K562 (cell line): ENCODE data around the gene FGF10. TPM values are rescaled to one million over a fixed set of nuclear protein-coding genes. Genes with fewer than 3 reads are reported as not detected.

Experiments
- ATAC-seq: fragments of 200-7000 bp; cut with Tn5 transposase; 3 replicates; pipeline ENCODE4 v1.9.1; 2020; ENCODE audit warnings: moderate library complexity
- BruUV-seq: library from RNA; stranded (reverse); fragments of 400-500 nt; replicated peaks from 2 replicates; lab custom pipeline; 2021; lab: Mats Ljungman, UMichigan
- CTCF ChIA-PET: fragments of 300-600 bp; formaldehyde crosslinking; extraction: SDS; loops from one replicate; lab custom pipeline; 2021; ENCODE audit warnings: low intra/inter-chr PET ratio; lab: Yijun Ruan, JAX
- POLR2A ChIA-PET: fragments of 300-600, 350-650 bp; sonication (Branson Sonifier 250); formaldehyde crosslinking; extraction: SDS; loops from one replicate; lab custom pipeline; 2021; ENCODE audit warnings: antibody characterized with exemption, inconsistent platforms; lab: Yijun Ruan, JAX
- DNase-seq, 4 experiments: peaks; one replicate each; pipeline versions ENCODE4 v3.0.0 to v3.0.0-alpha.2; 2011 to 2018; ENCODE audit warnings: low spot score in 3 of 4, mixed read lengths in 3 of 4; ENCODE audit errors: extremely low read depth in 1 of 4
- FAIRE-seq: peaks from 2 replicates; lab custom pipeline; 2011; peaks lifted over from hg19 to GRCh38; lab: Jason Lieb, UNC
- H2AFZ ChIP-seq: 2 replicates; pipeline ENCODE4 v1.6.0; 2011; ENCODE audit warnings: low read depth, low read length, control low read depth, inconsistent platforms
- H3K27ac ChIP-seq: fragments of 200-600 bp; 3 replicates; pipeline ENCODE4 v1.8.0; 2011; ENCODE audit warnings: low read depth, mild to moderate bottlenecking, control low read depth, inconsistent platforms, low read length, moderate library complexity, mixed read lengths; ENCODE audit errors: extremely low read depth
- H3K27me3 ChIP-seq, 2 experiments: fragments of 300-600 bp in 1 of 2; 2 replicates in 1 of 2; 3 replicates in 1 of 2; pipeline versions ENCODE4 v1.6.0 to v1.8.0; 2011; ENCODE audit warnings: inconsistent platforms in 2 of 2, low read length in 2 of 2, mild to moderate bottlenecking in 1 of 2, mixed read lengths in 1 of 2, moderate library complexity in 1 of 2; ENCODE audit not compliant: control insufficient read depth in 2 of 2, insufficient read depth in 2 of 2
- H3K36me3 ChIP-seq: fragments of 300-600 bp; 3 replicates; pipeline ENCODE4 v1.8.0; 2011; ENCODE audit warnings: mild to moderate bottlenecking, low read length, inconsistent platforms; ENCODE audit not compliant: control insufficient read depth, insufficient read depth
- H3K4me1 ChIP-seq, 2 experiments: fragments of 200-600 bp in 1 of 2; replicated peaks in 1 of 2; 2 replicates in 1 of 2; 3 replicates in 1 of 2; pipeline versions ENCODE4 v1.5.1 to v1.8.0; 2011; ENCODE audit warnings: inconsistent platforms in 2 of 2, low read length in 2 of 2, mild to moderate bottlenecking in 1 of 2, mixed read lengths in 1 of 2, moderate library complexity in 1 of 2; ENCODE audit not compliant: control insufficient read depth in 2 of 2, insufficient read depth in 2 of 2
- H3K4me2 ChIP-seq: 2 replicates; pipeline ENCODE4 v1.6.1; 2011; ENCODE audit warnings: low read length, control low read depth, inconsistent platforms, mixed read lengths; ENCODE audit not compliant: insufficient read depth
- H3K4me3 ChIP-seq: fragments of 200-600 bp; sonication (generic), shearing (Covaris generic); 2 replicates; pipeline ENCODE4 v1.5.1; 2016; ENCODE audit warnings: control low read depth, inconsistent platforms
- H3K79me2 ChIP-seq: fragments of 200-600 bp; 3 replicates; pipeline ENCODE4 v1.8.0; 2011; ENCODE audit warnings: low read length, inconsistent platforms; ENCODE audit not compliant: control insufficient read depth, insufficient read depth
- H3K9ac ChIP-seq, 2 experiments: 2 replicates each; pipeline versions ENCODE4 v1.6.0 to v1.6.1; 2011; ENCODE audit warnings: low read depth in 2 of 2, low read length in 2 of 2, control low read depth in 1 of 2, inconsistent platforms in 1 of 2, mild to moderate bottlenecking in 1 of 2, mixed read lengths in 1 of 2; ENCODE audit not compliant: insufficient read depth in 1 of 2
- H3K9me1 ChIP-seq: one replicate; pipeline ENCODE4 v1.6.0; 2011; ENCODE audit warnings: inconsistent platforms, mild to moderate bottlenecking, low read length, moderate library complexity; ENCODE audit not compliant: control insufficient read depth, insufficient read depth
- H3K9me3 ChIP-seq: replicated peaks from 2 replicates; pipeline ENCODE4 v1.5.1; 2011; ENCODE audit warnings: low read depth, low read length, inconsistent platforms; ENCODE audit not compliant: control insufficient read depth, insufficient read depth
- H4K20me1 ChIP-seq: replicated peaks from 2 replicates; pipeline ENCODE4 v1.6.1; 2011; ENCODE audit warnings: low read length, inconsistent platforms, mixed read lengths; ENCODE audit not compliant: control insufficient read depth, insufficient read depth
- BACH1 ChIP-seq: fragments of 200-800 bp; sonication (Bioruptor generic); IDR thresholded peaks from 2 replicates; pipeline ENCODE4 v1.6.1; 2016; ENCODE audit warnings: missing genetic modification characterization, missing compliant biosample characterization
- DIDO1 ChIP-seq: fragments of 450-650 bp; IDR thresholded peaks from 2 replicates; pipeline ENCODE4 v1.6.1; 2016; ENCODE audit warnings: low read depth, missing biosample characterization, missing genetic modification characterization
- E2F3 ChIP-seq: fragments of 250-450 bp; sonication (Bioruptor Pico); IDR thresholded peaks from 2 replicates; pipeline ENCODE4 v1.4.0; 2020; ENCODE audit warnings: mild to moderate bottlenecking
- EGR1 ChIP-seq: fragments of 450-650 bp; conservative IDR thresholded peaks from 2 replicates; pipeline ENCODE4 v1.6.1; 2017; ENCODE audit warnings: mild to moderate bottlenecking
- GMEB1 ChIP-seq: fragments of 250-450 bp; sonication (Bioruptor Pico); IDR thresholded peaks from 2 replicates; pipeline ENCODE4 v1.4.0; 2020; ENCODE audit warnings: mild to moderate bottlenecking
- LEF1 ChIP-seq: fragments of 450-650 bp; IDR thresholded peaks from 2 replicates; pipeline ENCODE4 v1.6.1; 2016; ENCODE audit warnings: mild to moderate bottlenecking
- PCBP2 ChIP-seq: fragments of 200-400 bp; formaldehyde crosslinking; IDR thresholded peaks from 2 replicates; pipeline ENCODE4 v1.6.1; 2018; ENCODE audit warnings: low read length, low read depth, mild to moderate bottlenecking, moderate library complexity; ENCODE audit not compliant: poor library complexity, severe bottlenecking
- ZFP36 ChIP-seq: fragments of 150-350 bp; IDR thresholded peaks from 2 replicates; pipeline ENCODE4 v1.6.1; 2018; ENCODE audit warnings: low read length, low read depth; ENCODE audit not compliant: partially characterized antibody
- ZNF239 ChIP-seq: fragments of 250-450 bp; sonication (Bioruptor Pico); IDR thresholded peaks from 2 replicates; pipeline ENCODE4 v1.4.0; 2020; ENCODE audit warnings: mild to moderate bottlenecking
- ZNF24 ChIP-seq: fragments of 450-650 bp; IDR thresholded peaks from 2 replicates; pipeline ENCODE4 v1.6.1; 2016
- ZNF408 ChIP-seq: fragments of 250-450 bp; sonication (Bioruptor Pico); IDR thresholded peaks from 2 replicates; pipeline ENCODE4 v1.4.0; 2020; ENCODE audit warnings: low read depth, mild to moderate bottlenecking, moderate library complexity
- ZNF57 ChIP-seq: fragments of 450-650 bp; formaldehyde crosslinking; IDR thresholded peaks from 2 replicates; pipeline ENCODE4 v1.4.0; 2020; ENCODE audit warnings: mild to moderate bottlenecking, moderate library complexity
- WGBS: fragments of 100-300 bp; shearing (Covaris generic); methylation state at CpG from one replicate; pipeline ENCODE4 v1.1.6; 2016; ENCODE audit warnings: low coverage, mixed read lengths; ENCODE audit not compliant: insufficient coverage; ENCODE audit errors: missing lambda C conversion rate; 5-methylcytosine and 5-hydroxymethylcytosine counted together
- in situ Hi-C: fragments of 300-500 bp; cut with MboI; formaldehyde crosslinking; loops from 4 replicates; pipeline ENCODE4 v1.15.0; 2018; ENCODE audit warnings: inconsistent platforms, mixed read lengths
- intact Hi-C: fragments of 100-400 bp; cut with micrococcal nuclease; formaldehyde crosslinking; loops from 2 replicates; pipeline ENCODE4 v1.14.2; 2022
- polyA plus RNA-seq, 8 experiments: library from polyadenylated mRNA; depleted of rRNA in 4 of 8; stranded (reverse) in 5 of 8; unstranded in 3 of 8; fragments of >200 nt; fragmentation: Nextera tagmentation in 2 of 8; fragmentation: Illumina TruSeq in 1 of 8; extraction: Ambion mirVana in 2 of 8; extraction: Trizol in 1 of 8; gene quantifications; 2 replicates each; pipeline versions ENCODE4 v1.2.1 to v1.2.3, GENCODE V29; 2011 to 2014; ENCODE audit warnings: inconsistent platforms in 1 of 8, missing spikeins in 1 of 8
- total RNA-seq, 7 experiments: library from RNA; depleted of rRNA in 6 of 7; stranded (reverse); fragments of >200 nt in 6 of 7; fragmentation: Illumina TruSeq in 2 of 7; extraction: Trizol in 2 of 7; gene quantifications; 2 replicates each; pipeline versions ENCODE4 v1.2.1 to v1.2.3, GENCODE V29; 2011 to 2021; ENCODE audit warnings: low replicate concordance in 1 of 7

The FGF10 gene
- total and polyA plus RNA-seq, 9 of the 15 experiments (the other 6 are each of a cell fraction or from before 2014, with no cell fraction given): not detected

DNA sequence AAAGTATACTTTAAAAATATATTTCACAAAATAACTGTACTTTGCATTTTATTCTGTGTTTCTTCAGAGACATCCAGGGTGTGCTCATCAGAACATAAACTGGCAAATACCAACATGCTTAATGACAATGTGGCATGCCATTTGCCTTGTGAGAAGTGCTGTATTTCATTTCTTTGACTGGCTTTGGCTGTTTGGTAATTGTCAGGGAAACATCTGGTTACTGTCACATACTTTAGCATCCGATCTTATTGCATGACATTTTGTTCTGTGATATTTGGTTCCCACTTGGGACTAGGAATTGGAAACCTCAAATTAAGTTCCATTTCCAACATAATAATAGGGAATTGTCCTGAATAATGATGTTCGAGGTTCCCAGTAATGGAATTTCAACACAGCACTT is 96.5 kb downstream of the FGF10 start:
- no peak overlapping the region for H3K4me3 ChIP-seq
- H3K9me3 ChIP-seq: peaks cover 2% of the 10 kb centered on the region
- H3K9me1 ChIP-seq: no peaks in the 10 kb centered on the region
- ATAC-seq (no peak), FAIRE-seq (no peak), DNase-seq (no peak)
- H3K36me3 ChIP-seq: no peaks in the 10 kb centered on the region
- intact Hi-C loops: no loop called here
- H3K4me2 ChIP-seq: no peak overlapping the region
- H3K79me2 ChIP-seq: no peaks in the 10 kb centered on the region
- no peak overlapping the region for H2AFZ ChIP-seq
- no peaks in the 10 kb centered on the region for H3K4me1 ChIP-seq
- H4K20me1 ChIP-seq: no peaks in the 10 kb centered on the region
- no peak overlapping the region for H3K27ac ChIP-seq
- no TSS peak for BruUV-seq
- 0% methylated on average over 2 of the region's 2 CpGs for WGBS
- no peak overlapping the region for H3K9ac ChIP-seq
- in situ Hi-C loops: no loop called here
- ChIA-PET CTCF (no interaction called here), POLR2A (no interaction called here)
- no peaks in the 10 kb centered on the region for H3K27me3 ChIP-seq
- TF ChIP-seq ZFP36 (no peak), DIDO1 (no peak), ZNF57 (CRISPR knock-in tag) (no peak)

DNA sequence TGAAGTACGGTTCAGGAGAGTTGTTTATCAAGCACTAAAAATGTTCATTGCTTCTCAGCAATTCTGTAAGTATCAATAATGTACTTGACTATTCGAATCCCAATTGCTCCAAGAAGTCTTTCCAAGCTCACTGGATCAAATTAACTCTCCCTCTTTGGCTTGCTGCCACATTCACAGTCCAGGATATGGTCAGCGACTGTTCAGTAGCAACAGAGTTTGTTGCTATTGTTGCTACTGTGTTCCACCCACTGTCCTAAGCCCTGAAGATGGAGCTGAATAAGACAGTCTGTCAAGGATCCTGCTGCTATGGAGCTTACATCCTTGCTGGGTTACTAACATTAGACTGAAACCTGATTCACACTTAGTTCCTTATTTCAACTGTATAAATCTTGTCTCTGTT is 110.8 kb downstream of the FGF10 start:
- ATAC-seq: no peak
- H4K20me1 ChIP-seq: no peaks in the 10 kb centered on the region
- no peak overlapping the region for H3K27ac ChIP-seq
- H3K9me3 ChIP-seq: no peaks in the 10 kb centered on the region
- ChIA-PET CTCF (no interaction called here), POLR2A (no interaction called here)
- no peak overlapping the region for H3K4me3 ChIP-seq
- no peaks in the 10 kb centered on the region for H3K79me2 ChIP-seq
- intact Hi-C loops (no loop called here), in situ Hi-C loops (no loop called here)
- H2AFZ ChIP-seq: no peak overlapping the region
- no TSS peak for BruUV-seq
- TF ChIP-seq E2F3 (CRISPR knock-in tag) (no peak), ZNF408 (CRISPR knock-in tag) (no peak), BACH1 (tag) (no peak), GMEB1 (CRISPR knock-in tag) (no peak), EGR1 (no peak), PCBP2 (no peak), ZNF239 (CRISPR knock-in tag) (no peak), LEF1 (no peak), ZNF24 (no peak)
- FAIRE-seq: no peak
- no peaks in the 10 kb centered on the region for H3K27me3 ChIP-seq
- no peak for DNase-seq
- no peaks in the 10 kb centered on the region for H3K9me1 ChIP-seq
- no peak overlapping the region for H3K4me2 ChIP-seq
- WGBS: 0% methylated on average over 3 of the region's 3 CpGs
- no peaks in the 10 kb centered on the region for H3K36me3 ChIP-seq
- no peaks in the 10 kb centered on the region for H3K4me1 ChIP-seq
- no peak overlapping the region for H3K9ac ChIP-seq
